Measurements from ENCODE around the gene SYNPO.

SYNPO gene

GRCh38 chr5:150638488-150639376, 1.7 kb upstream of the SYNPO start:
- no peaks in the 10 kb centered on the region for H3K9me3 Mint-ChIP-seq
- H3K36me3 Mint-ChIP-seq (ENCODE audit: low read depth), result no peaks in the 10 kb centered on the region
- H3K27me3 Mint-ChIP-seq, result peaks cover 10% of the 10 kb centered on the region
- no peaks in the 10 kb centered on the region for H3K4me1 Mint-ChIP-seq (ENCODE audit: low read depth)
- no peak overlapping the region for H3K27ac Mint-ChIP-seq
- no peak overlapping the region for H3K4me3 Mint-ChIP-seq

- peaks cover 10% of the 10 kb centered on the region for H3K27me3 Mint-ChIP-seq
- no peaks in the 10 kb centered on the region for H3K4me1 Mint-ChIP-seq (ENCODE audit: low read depth)
- H3K36me3 Mint-ChIP-seq (ENCODE audit: low read depth), result no peaks in the 10 kb centered on the region
- H3K9me3 Mint-ChIP-seq, result no peaks in the 10 kb centered on the region
- no peak overlapping the region for H3K27ac Mint-ChIP-seq
- no peak overlapping the region for H3K4me3 Mint-ChIP-seq
These were observed 1.1 kb upstream of the SYNPO start for GRCh38 chr5:150639377-150639692.

DNA sequence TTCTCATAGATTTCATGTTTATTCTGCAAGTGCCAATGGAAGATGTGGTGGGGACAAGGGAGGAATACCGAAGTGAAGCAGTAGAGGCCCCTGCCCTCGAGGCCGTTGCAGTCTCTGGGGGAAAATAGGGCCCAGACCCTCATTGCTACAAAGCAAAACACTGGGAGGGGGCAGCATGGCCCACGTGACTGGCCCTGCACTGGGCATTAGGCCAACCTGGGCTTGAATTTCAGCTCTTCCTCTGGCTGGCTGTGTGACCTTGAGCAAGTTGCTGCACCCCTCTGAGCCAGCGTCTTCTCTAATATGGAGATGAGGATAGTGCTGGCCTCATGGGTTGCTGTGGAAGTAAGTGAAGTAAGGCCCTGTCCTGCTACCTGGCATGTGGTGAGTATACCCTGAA, 709 bp upstream of the SYNPO start:
- Mint-ChIP-seq H3K27ac (no peak overlapping the region), H3K4me1 (ENCODE audit: low read depth) (no peaks in the 10 kb centered on the region), H3K9me3 (no peaks in the 10 kb centered on the region), H3K27me3 (peaks cover 10% of the 10 kb centered on the region), H3K36me3 (ENCODE audit: low read depth) (no peaks in the 10 kb centered on the region), H3K4me3 (no peak overlapping the region)

DNA sequence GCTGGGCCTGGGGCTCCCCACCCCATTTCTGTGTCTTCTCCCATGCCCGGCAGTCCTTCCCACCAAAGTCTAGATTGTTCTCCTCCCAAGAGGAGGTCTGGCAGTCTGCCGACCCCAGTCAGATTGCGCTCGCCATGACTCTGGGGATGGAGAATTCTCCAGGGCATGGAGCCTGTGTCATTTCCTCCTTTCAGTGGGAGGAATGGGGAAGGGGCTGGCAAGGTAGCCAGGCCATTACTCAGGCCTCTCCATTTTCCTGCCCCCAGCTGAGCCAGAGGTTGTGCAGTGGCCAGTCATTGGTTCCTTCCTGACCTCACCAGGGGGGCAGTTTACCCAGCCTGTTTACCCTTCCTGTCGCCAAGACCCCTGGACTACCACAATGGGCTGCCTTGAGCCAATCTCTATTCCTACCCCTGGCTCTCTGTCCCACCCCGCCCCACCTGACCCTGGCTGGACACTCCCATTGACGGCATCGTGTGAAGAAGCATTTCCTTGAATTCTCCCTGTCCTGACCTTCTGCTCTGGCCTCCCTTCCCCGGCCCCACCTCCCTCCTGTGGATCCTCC, 628 bp downstream of the SYNPO start:
- no peaks in the 10 kb centered on the region for H3K36me3 Mint-ChIP-seq (ENCODE audit: low read depth)
- no peak overlapping the region for H3K4me3 Mint-ChIP-seq
- no peaks in the 10 kb centered on the region for H3K4me1 Mint-ChIP-seq (ENCODE audit: low read depth)
- no peaks in the 10 kb centered on the region for H3K9me3 Mint-ChIP-seq
- peaks cover 10% of the 10 kb centered on the region for H3K27me3 Mint-ChIP-seq
- no peak overlapping the region for H3K27ac Mint-ChIP-seq

DNA sequence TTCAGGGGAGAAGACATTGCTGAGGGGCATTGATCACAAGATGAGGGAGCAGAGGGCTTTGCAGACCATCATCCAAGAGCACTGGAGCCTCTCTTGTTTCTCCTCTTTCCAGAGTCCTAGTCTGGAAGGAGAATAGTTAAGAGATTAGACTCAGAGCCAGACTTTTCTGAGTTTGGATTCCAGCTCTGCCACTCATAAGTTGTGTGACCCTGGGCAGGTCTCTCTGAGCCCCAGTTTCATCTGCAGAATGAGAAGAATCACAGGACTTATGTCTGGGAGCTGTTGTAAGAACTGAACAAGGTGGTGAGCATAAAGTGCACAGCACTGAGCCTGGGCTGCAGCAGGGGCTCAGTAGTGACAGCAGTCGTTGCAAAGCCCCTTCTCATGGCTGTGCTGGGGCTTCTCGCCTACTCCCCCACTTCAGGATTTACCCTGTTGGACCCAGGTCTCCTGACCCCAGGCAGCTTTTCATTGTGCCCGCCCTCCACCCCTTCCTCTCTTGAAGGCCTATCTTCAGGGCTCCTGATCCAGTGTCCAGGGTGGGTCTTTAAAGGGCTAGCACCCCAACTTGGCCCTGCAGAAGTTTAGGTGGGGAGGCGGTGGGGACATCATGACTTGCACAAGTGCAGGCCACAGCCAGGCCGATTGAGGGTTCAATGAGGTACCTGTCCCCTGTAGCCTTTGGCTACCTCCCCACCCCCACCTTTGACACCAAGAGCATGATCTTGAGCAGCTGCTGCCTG, 1.5 kb downstream of the SYNPO start:
- Mint-ChIP-seq H3K36me3 (ENCODE audit: low read depth) (no peaks in the 10 kb centered on the region), H3K4me1 (ENCODE audit: low read depth) (no peaks in the 10 kb centered on the region), H3K9me3 (no peaks in the 10 kb centered on the region), H3K4me3 (no peak overlapping the region), H3K27ac (no peak overlapping the region), H3K27me3 (peaks cover 5% of the 10 kb centered on the region)

- no peaks in the 10 kb centered on the region for H3K9me3 Mint-ChIP-seq
- H3K36me3 Mint-ChIP-seq (ENCODE audit: low read depth), result no peaks in the 10 kb centered on the region
- no peak overlapping the region for H3K27ac Mint-ChIP-seq
- no peaks in the 10 kb centered on the region for H3K4me1 Mint-ChIP-seq (ENCODE audit: low read depth)
- H3K4me3 Mint-ChIP-seq, result no peak overlapping the region
- peaks cover 4% of the 10 kb centered on the region for H3K27me3 Mint-ChIP-seq
These were observed 2.1 kb downstream of the SYNPO start for GRCh38 chr5:150642567-150642927.

DNA sequence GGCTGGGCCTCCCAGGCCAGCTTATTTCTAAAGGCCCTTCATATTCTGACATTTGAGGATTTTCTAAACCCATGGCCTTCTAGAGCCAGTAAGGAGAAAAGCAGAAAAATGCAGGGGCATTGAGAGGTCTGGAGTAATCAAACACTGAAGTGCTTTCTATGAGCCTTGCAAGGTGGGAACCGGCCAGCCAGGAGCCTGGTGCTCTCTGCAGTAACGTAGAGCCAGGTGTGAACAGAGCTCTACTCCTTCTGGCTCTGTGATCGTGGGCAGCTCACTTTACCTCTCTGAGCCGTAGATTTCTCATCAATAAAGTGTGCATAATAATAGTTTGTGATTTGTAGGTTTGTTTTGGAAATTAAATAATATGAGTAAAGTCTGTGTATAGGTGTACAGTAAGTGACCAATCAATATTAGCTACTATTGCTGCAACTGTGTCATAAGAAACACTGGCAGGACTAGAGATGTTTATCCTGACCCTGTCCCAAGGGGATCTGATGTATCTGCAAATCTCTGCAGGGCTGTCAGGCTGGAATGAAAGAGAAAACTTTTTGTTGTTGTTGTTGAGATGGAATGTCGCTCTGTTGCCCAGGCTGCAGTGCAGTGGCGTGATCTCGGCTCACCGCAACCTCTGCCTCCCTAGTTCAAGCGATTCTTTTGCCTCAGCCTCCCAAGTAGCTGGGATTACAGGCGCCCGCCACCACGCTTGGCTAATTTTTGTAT, 2.7 kb downstream of the SYNPO start:
- H3K27me3 Mint-ChIP-seq, result peaks cover 2% of the 10 kb centered on the region
- no peak overlapping the region for H3K27ac Mint-ChIP-seq
- no peaks in the 10 kb centered on the region for H3K36me3 Mint-ChIP-seq (ENCODE audit: low read depth)
- H3K4me3 Mint-ChIP-seq, result no peak overlapping the region
- no peaks in the 10 kb centered on the region for H3K9me3 Mint-ChIP-seq
- no peaks in the 10 kb centered on the region for H3K4me1 Mint-ChIP-seq (ENCODE audit: low read depth)

- H3K4me3 Mint-ChIP-seq, result no peak overlapping the region
- H3K27ac Mint-ChIP-seq, result no peak overlapping the region
- no peaks in the 10 kb centered on the region for H3K4me1 Mint-ChIP-seq (ENCODE audit: low read depth)
- no peaks in the 10 kb centered on the region for H3K36me3 Mint-ChIP-seq (ENCODE audit: low read depth)
- no peaks in the 10 kb centered on the region for H3K27me3 Mint-ChIP-seq
- H3K9me3 Mint-ChIP-seq, result no peaks in the 10 kb centered on the region
These were observed 3.6 kb downstream of the SYNPO start for GRCh38 chr5:150644058-150644457.

DNA sequence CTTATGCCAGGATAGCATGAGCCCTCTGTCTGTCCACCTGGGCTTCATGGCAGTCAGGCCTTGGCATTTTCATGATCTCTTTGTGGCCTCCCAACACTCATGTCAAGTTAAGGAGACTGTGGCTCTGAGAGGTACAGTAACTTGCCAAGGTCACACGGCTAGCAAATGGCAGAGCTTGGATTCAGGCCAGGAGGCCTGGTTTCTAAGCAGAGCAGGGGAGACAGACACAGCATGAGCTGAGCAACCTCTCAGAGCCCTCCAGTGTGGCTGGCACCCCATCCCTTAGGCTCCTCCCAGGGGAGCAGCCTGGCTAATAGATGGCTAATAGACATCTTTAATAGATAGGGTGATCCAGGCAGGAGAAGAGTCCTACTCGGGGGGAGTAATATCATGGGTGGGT, 4.1 kb downstream of the SYNPO start:
- Mint-ChIP-seq H3K9me3 (no peaks in the 10 kb centered on the region), H3K4me1 (ENCODE audit: low read depth) (no peaks in the 10 kb centered on the region), H3K36me3 (ENCODE audit: low read depth) (no peaks in the 10 kb centered on the region), H3K27ac (no peak overlapping the region), H3K4me3 (no peak overlapping the region), H3K27me3 (no peaks in the 10 kb centered on the region)

DNA sequence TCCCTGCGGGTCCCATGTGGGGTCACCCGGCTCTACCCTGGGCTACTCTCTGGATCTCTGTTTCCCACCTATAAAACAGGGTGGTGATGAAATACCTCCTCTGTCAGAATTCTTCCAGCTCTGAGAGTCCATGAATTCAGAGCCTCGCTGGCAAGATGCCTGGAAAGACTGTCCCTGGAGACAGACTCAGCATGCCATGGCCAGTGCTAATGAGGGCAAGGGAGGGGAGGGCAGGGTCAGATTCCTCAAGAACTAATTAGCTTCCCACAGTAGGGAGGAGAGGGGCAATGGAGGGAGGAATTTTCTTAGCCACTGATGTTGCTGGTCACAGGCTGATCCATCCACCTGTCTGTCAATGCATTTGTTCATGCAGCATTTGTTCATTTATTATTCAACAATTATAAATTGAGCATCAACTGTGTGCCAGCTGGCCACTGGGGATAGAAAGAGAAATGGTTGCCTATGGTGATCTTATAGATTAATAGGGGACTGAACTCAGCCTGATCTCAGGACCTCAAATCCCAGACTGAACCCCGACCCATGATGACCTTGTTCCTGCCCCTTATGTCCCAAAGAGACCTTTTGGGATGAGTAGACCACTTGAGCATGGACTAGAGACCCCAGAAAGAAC, 4.7 kb downstream of the SYNPO start:
- H3K9me3 Mint-ChIP-seq, result no peaks in the 10 kb centered on the region
- H3K36me3 Mint-ChIP-seq (ENCODE audit: low read depth), result no peaks in the 10 kb centered on the region
- H3K4me3 Mint-ChIP-seq, result no peak overlapping the region
- no peaks in the 10 kb centered on the region for H3K4me1 Mint-ChIP-seq (ENCODE audit: low read depth)
- no peaks in the 10 kb centered on the region for H3K27me3 Mint-ChIP-seq
- no peak overlapping the region for H3K27ac Mint-ChIP-seq

DNA sequence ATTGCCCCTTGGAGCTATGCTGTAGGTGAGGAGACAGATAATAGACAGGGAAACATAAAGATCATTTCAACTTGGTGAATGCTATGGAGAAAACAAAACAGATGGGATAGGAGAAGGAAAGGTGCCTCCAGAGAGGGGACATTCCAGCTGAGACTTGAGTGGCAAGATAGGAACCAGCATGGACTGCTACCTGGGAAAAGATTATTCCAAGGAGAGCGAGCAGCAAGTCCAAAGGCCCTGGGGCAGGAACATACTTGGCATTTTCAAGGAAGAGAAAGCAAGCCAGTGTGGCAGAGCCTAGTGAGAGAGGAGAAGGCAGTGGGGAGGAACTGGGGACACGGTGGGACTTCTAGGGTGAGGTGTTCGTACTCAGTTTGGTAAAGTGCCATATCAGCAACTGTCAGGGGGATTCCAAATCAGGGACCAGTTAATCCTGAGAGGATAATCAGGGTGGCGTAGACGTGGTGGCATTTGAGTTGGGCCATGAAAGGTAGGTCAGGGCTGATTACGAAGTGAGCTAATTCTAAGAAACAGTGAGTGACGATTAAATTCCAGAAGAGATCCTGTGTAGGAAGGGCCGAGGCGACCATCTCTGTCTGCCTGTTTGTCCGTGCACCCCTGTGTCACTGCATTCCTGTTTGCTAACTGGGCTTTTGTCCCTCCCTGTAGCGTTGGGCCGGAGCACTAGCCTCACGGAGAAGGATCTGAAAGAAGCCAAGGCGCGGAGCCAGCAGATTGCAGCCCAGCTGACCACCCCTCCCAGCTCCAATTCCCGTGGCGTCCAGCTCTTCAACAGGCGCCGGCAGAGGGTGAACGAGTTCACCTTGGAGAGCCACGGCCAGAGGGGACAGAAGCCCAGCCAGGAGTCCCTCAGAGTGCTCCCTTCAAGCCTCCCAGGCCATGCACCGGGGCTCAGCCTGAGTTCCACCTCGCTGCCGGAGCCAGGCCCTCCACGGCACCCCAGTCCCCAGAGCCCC, 7.1 kb downstream of the SYNPO start:
- H3K9me3 Mint-ChIP-seq, result no peaks in the 10 kb centered on the region
- H3K4me1 Mint-ChIP-seq (ENCODE audit: low read depth), result no peaks in the 10 kb centered on the region
- no peak overlapping the region for H3K27ac Mint-ChIP-seq
- no peaks in the 10 kb centered on the region for H3K27me3 Mint-ChIP-seq
- H3K4me3 Mint-ChIP-seq, result no peak overlapping the region
- no peaks in the 10 kb centered on the region for H3K36me3 Mint-ChIP-seq (ENCODE audit: low read depth)

DNA sequence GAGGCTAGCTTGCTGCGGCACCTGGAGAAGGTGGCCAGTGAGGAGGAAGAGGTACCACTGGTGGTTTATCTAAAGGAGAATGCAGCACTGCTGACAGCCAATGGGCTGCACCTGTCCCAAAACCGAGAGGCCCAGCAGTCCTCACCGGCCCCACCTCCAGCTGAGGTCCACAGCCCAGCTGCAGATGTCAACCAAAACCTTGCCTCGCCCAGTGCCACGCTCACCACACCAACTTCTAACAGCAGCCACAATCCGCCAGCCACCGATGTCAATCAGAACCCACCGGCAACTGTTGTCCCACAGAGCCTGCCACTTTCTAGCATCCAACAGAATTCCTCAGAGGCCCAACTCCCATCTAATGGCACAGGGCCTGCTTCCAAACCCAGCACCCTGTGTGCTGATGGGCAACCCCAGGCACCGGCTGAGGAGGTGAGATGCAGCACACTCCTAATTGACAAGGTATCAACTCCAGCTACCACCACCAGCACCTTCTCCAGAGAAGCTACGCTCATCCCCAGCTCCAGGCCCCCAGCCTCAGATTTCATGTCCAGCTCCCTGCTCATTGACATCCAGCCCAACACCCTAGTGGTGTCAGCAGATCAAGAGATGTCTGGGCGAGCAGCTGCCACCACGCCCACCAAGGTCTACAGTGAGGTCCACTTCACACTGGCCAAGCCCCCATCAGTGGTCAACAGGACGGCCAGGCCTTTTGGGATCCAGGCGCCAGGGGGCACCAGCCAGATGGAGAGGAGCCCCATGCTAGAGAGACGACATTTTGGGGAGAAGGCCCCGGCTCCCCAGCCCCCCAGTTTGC, 8.0 kb downstream of the SYNPO start:
- Mint-ChIP-seq H3K27me3 (no peaks in the 10 kb centered on the region), H3K27ac (no peak overlapping the region), H3K36me3 (ENCODE audit: low read depth) (no peaks in the 10 kb centered on the region), H3K9me3 (no peaks in the 10 kb centered on the region), H3K4me3 (no peak overlapping the region), H3K4me1 (ENCODE audit: low read depth) (no peaks in the 10 kb centered on the region)

Data from stimulated activated naive CD8-positive, alpha-beta T cell treated with anti-CD3 and anti-CD28 coated beads, Interleukin-15, Interleukin-2, amounts not matched to agents 100 ng/mL and 50 ng/mL, for 24 hours (primary cell).